HG03378 (cell line): ENCODE results near the gene RCAN1.

Experiments used
- ATAC-seq: cut with Tn5 transposase; IDR thresholded peaks from one replicate; pipeline ENCODE4 v1.9.1; 2021; ENCODE audit warnings: mild to moderate bottlenecking, moderate library complexity; ENCODE audit not compliant: unreplicated experiment

RCAN1 gene

GRCh38 chr21:34599534-34600101 is 15.3 kb downstream of the RCAN1 start:
- ATAC-seq = no peak

DNA sequence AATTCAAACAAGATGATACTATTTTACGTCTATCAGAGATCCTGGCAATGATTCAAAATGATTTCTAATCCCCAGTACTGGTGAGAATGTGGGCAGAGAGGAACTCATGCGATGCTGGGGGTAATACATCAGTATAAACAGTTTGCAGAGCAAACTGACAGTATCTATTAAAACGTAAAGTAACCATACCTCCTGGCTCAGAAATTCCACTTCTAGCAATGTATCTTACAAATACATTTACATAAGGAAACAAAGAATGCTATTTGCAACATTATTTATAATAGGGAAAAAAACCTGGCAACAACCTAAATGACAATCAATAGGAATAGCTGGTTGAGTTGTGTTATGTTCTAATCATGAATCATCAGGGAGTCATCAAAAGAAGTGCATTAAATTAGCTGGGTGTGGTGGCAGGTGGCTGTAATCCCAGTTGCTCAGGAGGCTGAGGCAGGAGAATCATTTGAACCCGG is 15.9 kb downstream of the RCAN1 start:
- ATAC-seq = no peak

DNA sequence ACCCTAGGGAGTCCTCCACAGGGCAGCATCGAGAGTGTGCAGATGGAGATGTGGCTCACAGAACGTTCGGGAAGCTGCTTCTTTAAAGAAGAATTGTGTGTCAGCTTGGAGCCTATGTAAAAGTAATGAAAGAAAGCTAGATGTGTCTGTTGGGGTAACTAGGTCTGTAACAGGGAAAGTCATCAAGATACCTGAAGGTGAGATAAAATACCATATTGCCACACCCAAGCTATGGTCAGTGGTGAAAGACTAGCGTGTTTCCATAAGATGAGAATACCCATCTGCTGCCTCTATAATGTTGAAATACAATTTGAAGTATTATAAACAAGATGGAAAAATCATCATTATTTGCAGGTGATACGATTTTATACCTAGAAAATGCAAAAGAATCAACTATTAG is 17.5 kb downstream of the RCAN1 start:
- ATAC-seq = no peak

- ATAC-seq = no peak
Measured at GRCh38 chr21:34596561-34597271, 18.2 kb downstream of the RCAN1 start.

DNA sequence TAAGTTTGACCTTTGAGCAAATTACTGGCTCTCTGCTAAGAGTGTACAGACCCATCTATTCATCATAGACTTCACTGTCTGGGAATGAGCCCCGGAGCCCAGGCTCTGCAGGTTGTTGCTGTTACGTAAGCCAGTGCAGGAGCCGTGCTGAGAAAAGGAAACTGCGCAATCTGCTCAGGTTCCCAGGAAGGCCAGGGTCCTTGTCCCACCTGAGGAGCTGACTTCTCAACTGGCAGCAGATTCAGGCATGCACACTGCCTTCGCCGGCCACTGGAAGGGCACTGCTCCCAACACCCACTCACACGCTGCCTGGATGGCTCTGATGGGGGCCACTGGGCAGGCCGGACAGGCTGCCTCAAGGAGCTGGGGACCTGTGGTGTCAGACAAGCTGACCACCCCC is 19.5 kb downstream of the RCAN1 start:
- ATAC-seq = no peak

- ATAC-seq = no peak
Measured at GRCh38 chr21:34594566-34595234, 20.2 kb downstream of the RCAN1 start.

- ATAC-seq = no peak
Measured at GRCh38 chr21:34593954-34594531, 20.9 kb downstream of the RCAN1 start.

GRCh38 chr21:34593423-34593822 is 21.5 kb downstream of the RCAN1 start:
- ATAC-seq = no peak

- no peak for ATAC-seq
Measured at GRCh38 chr21:34592120-34592955, 22.6 kb downstream of the RCAN1 start.

GRCh38 chr21:34590520-34590919 is 24.4 kb downstream of the RCAN1 start:
- no peak for ATAC-seq

- no peak for ATAC-seq
Measured at GRCh38 chr21:34589511-34590282, 25.2 kb downstream of the RCAN1 start.

- ATAC-seq = no peak
Measured at GRCh38 chr21:34583926-34584563, 30.9 kb downstream of the RCAN1 start.

GRCh38 chr21:34582506-34583150 is 32.3 kb downstream of the RCAN1 start:
- no peak for ATAC-seq

DNA sequence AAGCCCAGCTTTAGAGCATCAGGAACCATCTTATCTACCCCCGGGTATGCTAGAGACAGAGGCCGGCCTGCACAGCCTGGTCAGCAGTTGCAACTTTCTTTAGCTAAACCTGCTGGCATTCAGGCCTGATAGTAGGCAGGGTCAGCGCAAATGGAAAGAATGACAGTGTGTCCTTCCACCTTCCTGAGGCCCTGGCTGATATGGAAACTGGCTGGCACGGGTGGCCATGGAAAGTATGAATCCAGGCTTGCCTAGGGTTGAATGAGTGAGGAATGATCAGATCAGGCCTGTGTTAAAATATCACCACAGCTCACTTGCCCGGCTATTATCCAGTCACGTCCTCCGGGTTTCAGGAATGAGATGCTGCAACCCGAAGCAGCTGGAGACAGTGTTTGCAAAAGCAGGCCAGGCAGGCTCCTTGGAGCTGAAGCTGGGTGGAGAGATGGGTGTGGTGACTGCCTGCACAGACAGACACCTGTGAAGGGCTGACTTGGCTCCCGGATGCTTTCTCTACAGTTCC is 34.7 kb downstream of the RCAN1 start:
- no peak for ATAC-seq

GRCh38 chr21:34579411-34579810 is 35.5 kb downstream of the RCAN1 start:
- no peak for ATAC-seq

DNA sequence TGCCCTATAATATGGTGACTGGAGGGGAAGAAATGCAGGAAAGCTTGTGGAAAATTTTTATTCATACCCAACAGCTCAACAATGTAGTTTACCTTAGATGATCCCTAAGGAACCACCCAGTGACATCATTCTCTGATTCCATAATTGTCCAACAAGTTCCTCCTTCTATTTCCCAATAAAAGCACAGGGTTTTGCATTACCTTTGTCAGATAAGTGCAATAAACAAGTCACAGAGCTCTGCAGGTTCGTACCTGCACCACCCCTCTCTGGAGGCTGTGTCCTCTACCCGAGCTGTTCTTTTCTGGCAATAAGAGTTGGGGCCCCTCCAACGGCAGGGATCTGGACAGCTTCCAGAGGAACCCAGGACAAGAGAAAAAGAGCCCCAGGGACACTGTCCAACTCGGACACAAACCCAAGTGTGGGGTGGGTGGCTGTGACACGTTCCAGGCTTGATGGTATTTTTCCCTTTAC is 38.8 kb downstream of the RCAN1 start:
- no peak for ATAC-seq

DNA sequence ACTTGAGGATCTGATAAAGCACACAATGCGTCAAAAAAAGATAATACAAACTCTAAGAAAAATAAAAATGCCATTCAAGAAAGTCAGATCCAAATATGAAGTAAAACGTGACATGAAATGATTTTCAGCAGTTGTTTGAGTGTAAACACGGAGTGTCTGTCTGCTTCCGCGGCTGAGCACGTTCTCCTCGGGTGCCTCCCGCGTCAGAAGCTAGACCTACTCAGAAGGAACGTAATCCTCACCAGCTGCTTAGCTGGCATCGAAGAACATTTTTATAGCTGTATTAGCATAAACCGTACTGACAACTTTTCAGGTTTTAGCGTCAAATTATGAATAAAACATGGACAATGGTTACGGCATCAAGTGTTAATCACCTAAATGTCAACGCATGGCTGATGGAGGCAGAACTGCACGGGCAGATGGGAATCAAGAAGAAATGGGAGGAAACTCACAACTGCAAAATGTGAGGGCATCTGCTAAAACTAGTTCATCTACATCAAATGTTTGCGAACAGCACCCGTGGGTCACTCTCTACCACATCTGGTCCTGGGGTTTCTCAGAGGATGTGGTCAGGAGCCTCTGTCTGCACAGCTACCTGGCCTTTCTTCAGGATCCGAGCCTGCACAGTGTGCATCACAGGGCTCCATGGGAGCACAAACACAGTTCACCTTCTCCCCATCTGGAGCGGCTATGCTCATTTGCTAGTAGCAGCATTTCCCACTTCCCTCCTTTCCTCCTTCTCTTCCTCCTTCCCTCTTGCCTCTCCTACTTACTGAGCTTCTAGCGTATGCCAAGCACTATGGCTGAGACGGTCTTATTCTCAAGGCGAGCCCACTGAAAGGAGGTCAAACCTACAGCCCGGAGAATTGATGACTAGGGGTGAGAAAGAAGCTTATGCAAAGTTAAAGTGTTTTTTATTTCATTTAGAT is 40.0 kb downstream of the RCAN1 start:
- no peak for ATAC-seq

DNA sequence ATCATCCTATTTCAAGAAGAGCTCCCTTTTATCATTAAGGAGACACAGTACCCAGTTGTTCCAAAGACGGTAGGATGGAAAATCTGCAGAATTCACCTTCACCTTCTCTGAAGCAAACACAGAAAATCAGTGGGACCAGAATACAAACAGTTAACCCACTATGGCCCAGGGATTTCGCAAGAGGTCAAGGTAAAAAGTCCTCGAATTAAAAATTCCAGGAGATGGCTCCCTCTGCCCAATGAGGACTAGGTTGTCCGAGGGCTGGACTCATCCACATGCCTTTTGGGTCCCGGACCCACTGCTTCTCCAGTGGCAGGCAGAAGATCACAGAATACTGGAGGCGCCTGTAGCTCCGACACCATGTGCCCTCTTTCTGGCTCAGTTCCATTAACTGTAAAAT is 42.9 kb downstream of the RCAN1 start:
- no peak for ATAC-seq
